H1 (cell line): ENCODE data around the gene PXN. TPM values are rescaled to one million over a fixed set of nuclear protein-coding genes. Genes with fewer than 3 reads are reported as not detected.

ENCODE experiments used
- CBX5 ChIP-seq: fragments of 300-800, 300-1000 bp; sonication (generic); IDR thresholded peaks from 2 replicates; pipeline ENCODE4 v1.7.1; 2016; ENCODE audit warnings: antibody characterized with exemption, low read length, low read depth
- HDAC6 ChIP-seq: IDR thresholded peaks from one replicate; pipeline ENCODE4 v1.7.1; 2012; ENCODE audit warnings: low read depth, mild to moderate bottlenecking, inconsistent platforms, low read length, moderate library complexity
- JUN ChIP-seq: IDR thresholded peaks from 2 replicates; pipeline ENCODE4 v1.6.1; 2011; ENCODE audit warnings: low read depth, mild to moderate bottlenecking, improper control_type of control experiment, low read length
- KDM5A ChIP-seq: fragments of 200-600 bp; IDR thresholded peaks from 2 replicates; pipeline ENCODE4 v1.7.1; 2012; ENCODE audit warnings: mild to moderate bottlenecking, low read length, inconsistent platforms, mixed read lengths
- SP4 ChIP-seq: IDR thresholded peaks from 2 replicates; pipeline ENCODE4 v1.6.1; 2012; ENCODE audit warnings: low read length, inconsistent platforms
- TEAD4 ChIP-seq: IDR thresholded peaks from 2 replicates; pipeline ENCODE4 v1.6.1; 2012; ENCODE audit warnings: low read depth, low read length, inconsistent platforms, mixed read lengths
- polyA plus RNA-seq, 7 experiments: library from polyadenylated mRNA; depleted of rRNA in 3 of 7; stranded (reverse) in 5 of 7; unstranded in 2 of 7; fragments of >200 nt in 5 of 7; fragments of 200-250 nt in 2 of 7; gene quantifications; 1 replicate in 5 of 7; 2 replicates in 1 of 7; 4 replicates in 1 of 7; pipeline versions ENCODE4 v1.2.1 to v1.2.3, GENCODE V29; 2011 to 2013; ENCODE audit warnings: missing spikeins in 2 of 7, mixed read lengths in 2 of 7
- total RNA-seq: library from RNA; stranded (reverse); fragmentation: NEBNext Ultra II Directional; extraction: Animal tissue kit (Norgen Biotek cat#: 25700); gene quantifications from 2 replicates; pipeline ENCODE4 v1.2.1, GENCODE V29; 2021

PXN gene
- total and polyA plus RNA-seq, 2 of the 8 experiments (the other 6 are each of a cell fraction or from before 2014, with no cell fraction given), result 51.0 to 105 TPM

GRCh38 chr12:120240495-120240833 is 25.1 kb downstream of the PXN start (continued):
- TF ChIP-seq HDAC6 (no peak), JUN (no peak), TEAD4 (no peak), SP4 (no peak), KDM5A (no peak), CBX5 (no peak)
